Activated T-cell treated with anti-CD3 and anti-CD28 coated beads, Interleukin-2, amount 50 U/mL, for 48 hours (primary cell): ENCODE results near the gene ESYT2.

Experiments
- DNase-seq, 2 experiments: peaks; one replicate each; pipeline ENCODE4 v3.0.0-alpha.2; 2020

The ESYT2 gene

DNA sequence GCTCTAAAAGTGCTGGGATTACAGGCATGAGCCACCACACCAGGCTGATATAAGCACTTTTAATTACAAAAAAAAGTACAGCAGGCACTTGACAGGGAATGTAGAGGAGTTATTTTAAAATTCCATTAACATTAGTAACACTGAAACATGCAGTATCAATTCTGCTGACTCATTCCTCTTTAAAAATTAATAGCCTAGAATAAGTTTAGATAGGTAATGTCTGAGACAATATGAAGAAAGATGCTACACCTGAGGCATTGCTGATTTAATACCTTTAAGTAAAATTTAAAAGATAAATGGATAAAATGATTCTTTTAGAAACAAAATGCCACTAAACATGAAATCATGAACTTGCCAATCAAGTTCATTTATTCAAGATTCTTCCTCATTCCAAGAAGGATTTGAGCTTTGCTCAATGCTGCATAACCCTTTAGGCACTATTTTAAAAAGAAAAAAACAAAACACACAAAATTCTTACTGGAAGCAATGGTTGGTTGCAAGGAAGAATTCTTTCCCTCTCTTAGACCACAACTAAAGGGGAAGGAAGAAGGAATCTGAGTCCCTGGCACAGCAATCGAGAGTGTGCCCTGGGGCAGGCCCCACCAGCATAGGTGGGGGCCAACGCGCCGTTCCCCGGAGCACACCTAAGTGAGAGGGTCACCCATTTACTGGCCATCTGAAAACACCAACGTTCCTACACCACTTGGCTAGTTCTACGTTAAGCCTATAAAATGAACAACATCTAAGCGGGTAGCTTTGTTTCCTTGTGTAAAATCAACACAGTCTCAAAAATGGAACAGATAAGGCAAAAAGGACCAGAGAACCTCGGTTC lies 26.6 kb downstream of the ESYT2 start:
- no peak for DNase-seq

DNA sequence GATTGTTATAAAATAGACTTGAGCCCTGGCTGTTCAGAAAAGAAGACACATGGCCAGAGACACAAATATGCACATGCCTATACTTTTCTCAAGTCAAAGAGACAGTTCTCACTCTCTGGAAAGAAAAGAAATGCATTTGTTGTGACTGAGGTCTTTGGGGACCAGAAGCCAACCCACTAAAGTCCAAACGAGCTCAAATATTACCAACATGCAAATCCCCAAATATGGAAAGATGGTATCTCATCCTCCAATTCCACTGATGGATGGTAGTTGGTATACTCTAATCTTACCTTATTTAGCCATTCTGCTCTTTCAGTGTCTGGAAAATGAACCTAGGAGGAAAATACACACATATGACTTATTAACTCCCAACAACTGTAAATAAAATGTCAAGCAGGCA lies 30.6 kb downstream of the ESYT2 start:
- no peak for DNase-seq

DNA sequence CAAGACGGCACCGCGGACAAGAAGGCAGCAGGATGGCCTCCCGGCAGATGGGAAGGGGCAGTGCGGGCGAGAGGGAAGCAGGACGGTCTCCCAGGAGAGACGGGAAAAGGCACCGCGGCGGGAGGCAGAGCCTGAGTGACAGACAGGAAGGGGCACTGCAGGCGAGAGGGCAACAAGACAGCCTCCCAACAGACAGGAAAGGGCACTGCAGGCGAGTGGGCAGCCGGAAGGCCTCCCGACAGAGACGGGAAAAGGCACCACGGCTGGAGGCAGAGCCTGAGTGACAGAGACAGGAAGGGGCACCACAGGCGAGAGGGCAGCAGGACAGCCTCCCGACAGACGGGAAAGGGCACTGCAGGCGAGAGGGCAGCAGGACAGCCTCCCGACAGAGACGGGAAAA lies 32.6 kb downstream of the ESYT2 start:
- DNase-seq = no peak

GRCh38 chr7:158795272-158795671 lies 34.0 kb downstream of the ESYT2 start:
- DNase-seq = no peak

GRCh38 chr7:158791107-158791506 lies 38.2 kb downstream of the ESYT2 start:
- no peak for DNase-seq

GRCh38 chr7:158789842-158790241 lies 39.5 kb downstream of the ESYT2 start:
- no peak for DNase-seq

- no peak for DNase-seq
Measured at GRCh38 chr7:158786898-158787297, 42.4 kb downstream of the ESYT2 start.

GRCh38 chr7:158784270-158784669 lies 45.0 kb downstream of the ESYT2 start:
- DNase-seq = no peak

GRCh38 chr7:158783595-158783994 lies 45.7 kb downstream of the ESYT2 start:
- no peak for DNase-seq

DNA sequence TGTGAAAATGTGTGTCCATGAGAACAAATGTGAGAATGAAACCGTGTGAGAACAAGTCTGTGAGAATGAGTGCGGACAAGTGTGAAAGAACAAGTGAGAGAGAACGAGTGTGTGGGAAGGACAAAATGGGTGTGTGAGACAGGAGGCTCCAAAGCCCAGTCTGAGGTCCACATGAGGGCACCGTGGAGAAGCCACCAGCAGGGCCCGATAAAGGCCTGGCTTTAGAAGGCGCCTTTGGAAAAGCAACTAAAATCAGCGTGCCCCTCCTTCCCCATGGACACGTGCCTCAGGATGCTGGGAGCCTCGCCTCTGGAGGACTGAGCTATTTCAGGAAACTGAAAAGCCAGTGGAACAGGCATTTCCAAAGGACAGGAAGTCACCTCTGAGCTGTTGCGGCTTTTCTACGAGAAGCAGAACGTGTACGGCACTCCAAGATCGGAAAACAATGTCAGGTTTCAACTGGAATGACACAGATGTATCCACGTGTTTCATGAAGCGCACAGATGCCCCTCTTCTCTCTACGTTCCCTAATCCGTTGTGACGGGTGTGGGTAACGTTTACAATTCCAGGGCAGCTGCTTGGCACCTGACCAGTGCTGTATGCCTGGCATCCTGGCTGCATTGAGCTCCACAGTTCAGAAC lies 46.4 kb downstream of the ESYT2 start:
- DNase-seq = no peak

DNA sequence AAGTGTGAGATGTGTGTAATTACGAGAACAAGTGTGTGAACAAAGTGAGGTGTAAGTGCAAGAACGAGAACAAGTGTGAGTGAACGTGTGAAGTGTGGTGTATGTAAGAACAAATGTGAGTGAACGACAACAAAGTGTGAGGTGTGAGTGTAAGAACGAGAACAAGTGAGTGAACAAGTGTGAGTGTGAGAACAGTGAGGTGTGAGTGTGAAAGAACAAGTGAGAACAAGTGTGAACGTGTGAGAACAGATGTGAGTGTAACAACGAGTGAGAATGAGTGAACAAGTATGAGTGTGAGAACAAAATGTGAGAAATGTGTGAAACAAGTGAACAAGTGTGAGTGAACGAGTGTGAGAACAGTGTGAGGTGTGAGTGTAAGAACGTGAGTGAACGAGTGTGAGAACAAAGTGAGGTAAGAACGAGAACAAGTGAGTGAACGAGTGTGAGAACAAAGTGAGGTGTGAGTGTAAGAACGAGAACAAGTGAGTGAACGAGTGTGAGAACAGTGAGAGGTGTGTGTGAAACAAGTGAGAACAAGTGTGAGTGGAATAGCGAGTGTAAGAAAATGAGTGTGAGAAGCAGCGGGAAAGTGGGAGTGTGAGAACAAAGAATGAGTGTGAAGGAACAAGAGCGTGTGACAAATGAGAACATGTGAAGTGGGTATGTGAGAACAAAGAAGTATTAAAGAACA lies 47.2 kb downstream of the ESYT2 start:
- DNase-seq = no peak

DNA sequence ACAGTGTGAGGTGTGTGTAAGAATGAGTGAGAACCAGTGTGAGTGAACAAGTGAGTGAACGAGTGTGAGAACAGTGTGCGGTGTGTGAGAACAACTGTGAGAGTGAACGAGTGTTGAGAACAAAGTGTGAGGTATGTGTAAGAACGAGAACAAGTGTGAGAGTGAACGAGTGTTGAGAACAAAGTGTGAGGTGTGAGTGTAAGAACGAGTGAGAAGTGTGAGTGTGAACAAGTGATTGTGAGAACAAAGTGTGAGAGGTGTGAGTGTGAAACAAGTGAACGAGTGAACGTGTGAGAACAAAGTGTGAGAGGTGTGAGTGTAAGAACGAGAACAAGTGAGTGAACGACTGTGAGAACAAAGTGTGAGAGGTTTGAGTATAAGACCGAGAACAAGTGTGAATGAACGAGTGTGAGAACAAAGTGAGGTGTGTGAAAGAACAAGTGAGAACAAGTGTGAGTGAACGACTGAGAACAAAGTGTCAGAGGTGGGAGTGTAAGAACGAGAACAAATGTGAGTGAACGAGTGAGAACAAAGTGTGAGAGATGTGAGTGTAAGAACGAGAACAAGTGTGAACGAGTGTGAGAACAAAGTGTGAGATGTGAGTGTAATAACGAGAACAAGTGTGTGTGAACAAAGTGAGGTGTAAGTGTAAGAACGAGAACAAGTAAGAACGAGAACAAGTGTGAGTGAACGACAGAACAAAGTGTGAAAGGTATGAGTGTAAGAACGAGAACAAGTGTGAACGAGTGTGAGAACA lies 47.9 kb downstream of the ESYT2 start:
- no peak for DNase-seq

GRCh38 chr7:158779061-158780000 lies 50.0 kb downstream of the ESYT2 start:
- DNase-seq = no peak

DNA sequence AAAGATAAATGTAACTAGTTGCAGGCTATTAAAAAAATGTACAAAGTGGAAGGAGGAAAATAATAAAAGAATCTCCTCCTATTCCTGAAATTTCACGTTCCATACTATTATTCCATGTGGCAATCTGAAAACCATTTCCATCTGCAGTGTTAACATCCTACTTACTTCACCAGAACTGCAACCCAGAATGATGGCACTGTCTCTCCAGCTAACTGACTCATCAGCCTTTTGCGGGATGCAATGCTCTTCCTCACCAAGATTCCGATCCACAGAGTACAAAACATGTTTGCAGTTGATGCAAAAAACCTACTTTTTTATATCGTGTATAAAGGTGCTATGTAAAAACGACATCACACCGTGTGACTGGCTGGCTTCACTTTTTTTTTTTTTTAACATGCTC lies 50.8 kb downstream of the ESYT2 start:
- no peak for DNase-seq

DNA sequence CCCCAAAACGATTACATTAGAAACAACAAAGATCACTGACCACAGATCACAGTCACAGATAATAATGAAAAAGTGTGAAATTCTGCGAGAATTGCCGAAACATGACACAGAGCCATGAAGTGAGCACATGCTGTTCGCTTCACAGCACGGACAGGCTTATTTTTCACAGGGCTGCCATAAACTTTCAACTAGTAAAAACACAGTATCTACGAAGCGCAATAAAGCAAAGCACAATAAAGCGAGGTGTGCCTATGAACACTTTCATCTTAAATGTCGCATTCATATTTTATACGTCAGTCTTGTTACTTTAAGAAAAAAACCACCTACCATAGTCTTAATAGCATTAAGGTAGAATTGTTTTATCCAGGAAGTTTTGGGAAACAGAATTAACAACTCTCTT lies 51.5 kb downstream of the ESYT2 start:
- no peak for DNase-seq

- no peak for DNase-seq
Measured at GRCh38 chr7:158776474-158776873, 52.8 kb downstream of the ESYT2 start.

DNA sequence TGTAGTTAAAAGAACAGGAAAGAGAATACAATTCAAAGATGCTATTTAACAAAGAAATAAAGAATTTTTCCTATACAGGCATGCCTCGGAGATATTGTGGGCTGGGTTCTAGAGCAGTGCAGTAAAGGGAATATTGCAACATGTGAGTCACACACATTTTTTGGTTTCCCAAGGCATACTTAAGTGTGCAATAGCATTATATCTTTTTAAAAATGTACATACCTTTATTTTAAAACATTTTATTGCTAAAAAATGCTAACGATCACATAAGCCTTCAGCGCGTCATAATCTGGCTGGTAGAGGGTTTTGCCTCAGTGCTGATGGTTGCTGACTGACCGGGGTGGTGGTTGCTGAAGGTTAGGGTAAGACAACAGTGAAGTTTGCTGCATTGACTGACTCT lies 54.4 kb downstream of the ESYT2 start:
- no peak for DNase-seq

DNA sequence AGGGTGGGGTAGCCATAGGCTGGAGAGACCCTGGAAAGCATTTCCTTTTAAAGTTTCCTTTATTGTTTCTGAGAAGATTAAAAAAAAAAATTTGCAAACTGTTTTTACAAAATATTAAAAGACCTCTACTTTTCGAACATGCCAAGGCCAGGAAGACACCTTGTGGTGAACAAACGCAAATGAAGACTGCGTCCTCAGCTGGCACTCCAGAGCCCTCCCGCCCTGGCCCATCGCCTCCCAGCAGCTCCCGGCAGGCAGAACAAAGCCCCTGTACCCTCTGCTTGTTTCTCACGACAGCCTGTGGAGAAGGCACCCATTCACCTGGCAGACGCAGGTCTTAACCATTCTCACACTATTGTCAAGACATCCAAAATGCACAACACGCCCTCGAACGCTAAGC lies 56.4 kb downstream of the ESYT2 start:
- DNase-seq = no peak

DNA sequence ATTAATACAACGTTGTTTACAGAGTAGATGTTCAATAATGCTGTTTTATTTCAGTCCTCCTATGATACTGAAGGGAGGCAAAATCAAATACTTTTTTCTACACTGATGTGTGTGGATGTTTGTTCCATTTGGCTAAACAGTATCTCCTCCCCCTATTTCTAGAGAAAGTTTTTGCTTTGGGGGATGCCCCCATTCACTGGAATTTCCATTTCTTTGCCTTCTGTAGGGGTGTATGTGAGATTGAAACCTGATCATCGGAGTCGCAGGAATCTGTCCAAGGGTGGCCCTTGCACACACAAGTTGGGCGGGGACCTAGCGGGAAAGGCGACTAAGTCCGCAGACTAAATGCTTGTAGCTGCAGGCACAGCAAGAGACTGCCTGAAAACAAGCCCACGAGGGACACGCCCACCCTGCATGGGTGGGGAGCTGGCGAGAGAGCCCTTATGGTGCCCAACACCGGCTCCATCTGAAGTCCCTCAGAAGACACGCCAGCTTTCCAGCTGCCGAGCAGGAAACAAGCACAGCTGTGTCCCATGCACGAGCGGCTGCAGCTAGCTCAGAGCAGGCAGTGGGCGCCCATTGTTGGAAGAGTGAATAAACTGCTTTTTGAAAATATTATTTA lies 58.0 kb downstream of the ESYT2 start:
- DNase-seq = no peak

- no peak for DNase-seq
Measured at GRCh38 chr7:158767707-158768106, 61.6 kb downstream of the ESYT2 start.

GRCh38 chr7:158766570-158767281 lies 62.6 kb downstream of the ESYT2 start:
- no peak for DNase-seq
